Aorta (tissue), 5 donors: ENCODE results near the gene QRICH2. TPM values are rescaled to one million over a fixed set of nuclear protein-coding genes. Genes with fewer than 3 reads are reported as not detected.

Source experiments
- ATAC-seq: fragments of 200-7000 bp; cut with Tn5 transposase; one replicate; pipeline ENCODE4 v1.9.1; 2022; ENCODE audit warnings: moderate library complexity; ENCODE audit not compliant: low FRiP score
- DNase-seq, 2 donors: peaks; one replicate each; pipeline ENCODE4 v3.0.0-alpha.2; 2020
- H3K27ac ChIP-seq, 2 donors: one replicate each; pipeline ENCODE4 v1.5.1; 2013; ENCODE audit warnings: low read length in 2 of 2, mild to moderate bottlenecking in 2 of 2, moderate library complexity in 2 of 2, control low read depth in 1 of 2, inconsistent platforms in 1 of 2, low read depth in 1 of 2
- H3K27me3 ChIP-seq, 2 donors: one replicate each; pipeline ENCODE4 v1.6.1; 2013; ENCODE audit warnings: control low read depth in 1 of 2, low read length in 1 of 2, mild to moderate bottlenecking in 1 of 2, moderate library complexity in 1 of 2; ENCODE audit not compliant: insufficient read depth in 2 of 2, control insufficient read depth in 1 of 2
- H3K36me3 ChIP-seq, 2 donors: one replicate each; pipeline ENCODE4 v1.6.1; 2013; ENCODE audit warnings: control low read depth in 1 of 2, low read length in 1 of 2, mild to moderate bottlenecking in 1 of 2; ENCODE audit not compliant: insufficient read depth in 2 of 2, control insufficient read depth in 1 of 2
- H3K4me1 ChIP-seq, 2 donors: one replicate each; pipeline ENCODE4 v1.6.1; 2013; ENCODE audit warnings: low read length in 2 of 2, control low read depth in 1 of 2, mild to moderate bottlenecking in 1 of 2, moderate library complexity in 1 of 2; ENCODE audit not compliant: insufficient read depth in 2 of 2, control insufficient read depth in 1 of 2
- H3K4me3 ChIP-seq, 2 donors: one replicate each; pipeline ENCODE4 v1.5.1; 2013; ENCODE audit warnings: low read length in 2 of 2, control low read depth in 1 of 2, mild to moderate bottlenecking in 1 of 2
- H3K9me3 ChIP-seq: one replicate; pipeline ENCODE4 v1.6.1; 2013; ENCODE audit warnings: mild to moderate bottlenecking, low read length; ENCODE audit not compliant: control insufficient read depth
- WGBS, 2 donors: extraction: QIAGEN DNeasy Blood & Tissue Kit; methylation state at CpG; one replicate each; pipeline ENCODE4 v1.1.7; 2013; 5-methylcytosine and 5-hydroxymethylcytosine counted together
- intact Hi-C, 2 donors: fragments of 100-400 bp; cut with DNase I; formaldehyde crosslinking; loops; one replicate each; pipeline versions ENCODE4 v1.14.2 to v1.15.0; 2022
- polyA plus RNA-seq, 2 donors: library from polyadenylated mRNA; stranded (reverse); fragments of 200-250 nt; gene quantifications; one replicate each; pipeline ENCODE4 v1.2.3, GENCODE V29; 2013
- total RNA-seq, 2 donors: library from RNA; stranded (reverse); fragmentation: NEBNext Ultra II Directional; extraction: Animal tissue kit (Norgen Biotek cat#: 25700); gene quantifications; one replicate each; pipeline ENCODE4 v1.2.1, GENCODE V29; 2021
- donor health status: healthy with polysubstance abuse.
- donor health status: Bipolar disorder and iron deficiency.
- donor health status: DM: no; HTN: no; CAD: no.
- donor health status: DM: no; HTN: no; CAD: no.
- donor health status: DM: yes; HTN: yes; CAD: no.

The QRICH2 gene
- total and polyA plus RNA-seq, 4 donors: 1.4 to 12.8 (median 3.8) TPM

DNA sequence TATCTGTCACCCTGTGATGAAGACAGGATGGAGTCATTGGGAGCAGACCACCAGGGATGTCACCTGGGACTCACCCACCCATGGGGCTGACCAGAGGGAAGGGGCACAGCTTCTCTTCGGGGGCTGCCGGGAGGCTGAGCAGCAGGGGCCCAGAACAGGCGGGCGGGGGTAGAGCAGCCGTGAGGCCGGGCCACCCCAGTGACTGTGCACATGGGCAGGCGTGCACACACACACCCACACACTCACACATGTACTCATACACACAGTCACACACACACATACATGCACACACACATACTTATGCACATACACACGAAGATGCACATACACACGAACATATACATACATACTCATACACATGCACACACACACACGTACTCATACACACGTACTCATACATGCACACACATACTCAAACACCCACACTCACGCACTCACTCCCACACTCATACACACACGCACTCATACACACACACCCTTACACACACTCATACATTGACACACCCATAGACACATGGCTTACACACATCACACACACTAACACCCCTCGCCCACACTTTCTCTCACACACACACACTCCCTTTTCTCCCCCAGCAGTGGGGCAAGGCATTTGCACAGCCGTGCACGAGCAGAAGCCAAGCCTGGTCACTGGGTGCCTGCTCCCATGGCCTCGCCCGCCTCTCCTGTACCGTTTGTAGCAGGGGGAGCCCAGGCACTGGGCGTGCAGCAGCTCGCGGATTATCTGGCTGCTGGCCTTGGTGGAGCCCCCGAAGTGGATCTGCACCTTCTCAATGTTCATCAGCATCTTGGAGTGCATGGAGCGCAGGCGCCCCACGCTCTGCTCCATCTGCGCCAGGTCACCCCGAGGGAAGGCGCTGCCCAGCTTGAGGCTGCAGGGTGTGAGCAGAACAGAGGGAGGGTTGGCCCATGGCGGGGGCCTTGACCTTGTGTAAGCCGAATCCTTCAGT lies 30.5 kb downstream of the QRICH2 start:
- H3K27me3 ChIP-seq: no peaks in the 10 kb centered on the region
- no peak overlapping the region for H3K4me3 ChIP-seq
- WGBS, 2 donors: 92 to 93% methylated on average over 31 of the region's 31 CpGs
- DNase-seq (no peak), ATAC-seq (no peak)
- H3K36me3 ChIP-seq: no peaks in the 10 kb centered on the region
- H3K9me3 ChIP-seq: no peaks in the 10 kb centered on the region
- H3K27ac ChIP-seq: no peak overlapping the region
- intact Hi-C loops: loop anchor here (5.0 kb wide), 4 partner anchors 35 to 265 kb away; partner anchors contain the start of gene RNF157 (in 1 of the 2)
- H3K4me1 ChIP-seq: no peaks in the 10 kb centered on the region

DNA sequence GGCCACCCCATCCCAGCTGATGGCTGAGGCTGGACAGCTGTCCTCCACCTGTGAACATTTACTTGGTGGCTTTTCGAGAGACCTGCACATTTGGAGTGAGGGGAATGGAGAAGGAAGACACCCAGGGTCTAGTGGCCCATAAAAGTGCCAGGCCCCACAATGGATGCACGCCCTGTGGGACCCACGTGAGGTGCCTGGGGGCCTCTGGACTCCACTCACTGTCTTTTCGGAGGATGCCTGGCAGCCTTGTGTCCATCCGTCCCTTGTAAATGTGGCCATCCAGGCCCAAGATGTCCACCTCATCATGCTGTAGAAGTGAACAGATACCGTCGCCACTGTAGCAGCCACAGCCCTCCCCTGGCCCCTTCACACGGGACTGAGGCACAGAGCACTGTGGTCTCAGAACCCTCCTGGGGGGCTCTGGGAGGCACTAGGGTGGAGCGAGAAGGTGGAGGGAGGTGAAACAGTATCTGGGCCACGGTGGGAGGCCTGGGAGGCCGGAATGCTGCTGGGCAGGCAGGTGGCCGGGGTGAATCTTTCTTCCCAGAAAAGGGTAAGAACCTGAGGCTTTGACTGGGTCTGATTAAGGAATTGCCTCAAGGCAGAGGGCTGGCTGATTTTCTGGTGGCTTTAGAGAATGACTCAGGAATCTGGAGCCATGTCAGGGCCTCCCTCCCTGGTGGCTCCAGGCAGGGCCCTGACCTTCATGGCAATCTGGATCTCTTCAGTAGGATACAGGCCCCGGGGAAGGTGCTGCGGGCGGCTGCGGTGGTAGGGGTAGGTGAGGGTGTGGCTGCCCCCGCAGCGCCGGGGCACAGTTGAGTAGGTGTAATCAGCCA lies 31.4 kb downstream of the QRICH2 start:
- 90 to 92% methylated on average over 19 of the region's 19 CpGs for WGBS, 2 donors
- H3K27ac ChIP-seq: no peak overlapping the region

GRCh38 chr17:76276069-76276431 lies 32.0 kb downstream of the QRICH2 start:
- DNase-seq (no peak), ATAC-seq (no peak)
- Histone ChIP-seq H3K4me3 (no peak overlapping the region), H3K36me3 (no peaks in the 10 kb centered on the region), H3K9me3 (no peaks in the 10 kb centered on the region), H3K4me1 (no peaks in the 10 kb centered on the region), H3K27me3 (no peaks in the 10 kb centered on the region), H3K27ac (no peak overlapping the region)
- 86 to 88% methylated on average over 11 of the region's 11 CpGs for WGBS, 2 donors
- intact Hi-C loops: loop anchor here (5.0 kb wide), 4 partner anchors 34 to 264 kb away; partner anchors contain the start of gene RNF157 (in 1 of the 2)

More for the DNA sequence above, 31.4 kb downstream of the QRICH2 start:
- intact Hi-C loops: loop anchor here (5.0 kb wide), 4 partner anchors 34 to 264 kb away; partner anchors contain the start of gene RNF157 (in 1 of the 2)
- Histone ChIP-seq H3K4me3 (no peak overlapping the region), H3K36me3 (no peaks in the 10 kb centered on the region), H3K27me3 (no peaks in the 10 kb centered on the region), H3K4me1 (no peaks in the 10 kb centered on the region), H3K9me3 (no peaks in the 10 kb centered on the region)
- ATAC-seq (no peak), DNase-seq (no peak)

DNA sequence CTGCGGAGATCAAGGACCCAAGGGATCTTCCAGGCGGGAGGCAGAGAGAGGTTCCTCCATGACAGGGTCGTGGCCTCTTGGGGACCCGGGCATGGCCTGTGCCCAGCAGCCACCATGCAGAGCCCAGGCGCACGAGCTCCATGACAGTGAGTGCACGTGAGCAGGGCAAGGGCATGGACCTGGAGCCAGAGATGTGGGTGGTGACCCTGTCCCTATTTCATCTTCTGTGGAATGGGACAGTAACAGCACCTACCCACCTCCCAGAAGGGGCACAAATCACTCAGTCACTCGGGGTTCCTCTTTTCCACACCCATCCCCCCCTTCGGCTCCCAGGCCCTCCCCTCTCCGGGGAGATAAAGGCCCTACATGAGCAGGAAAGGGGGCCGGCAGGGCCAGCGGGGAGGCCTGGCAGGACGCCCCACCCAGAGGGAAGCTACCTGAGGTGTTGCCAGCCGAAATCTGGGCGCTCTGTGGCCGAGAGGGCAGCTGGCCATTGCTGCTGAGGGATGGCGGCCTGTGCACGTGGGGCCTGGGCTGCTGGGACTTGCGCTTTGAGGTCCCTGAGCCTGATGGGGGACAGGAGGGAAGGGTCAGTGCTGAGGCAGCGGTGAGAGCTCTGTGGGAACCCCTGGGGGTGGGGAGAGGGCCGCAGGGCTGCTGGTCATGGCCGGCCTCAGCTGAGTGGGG lies 32.6 kb downstream of the QRICH2 start:
- H3K9me3 ChIP-seq: no peaks in the 10 kb centered on the region
- intact Hi-C loops: loop anchor here (5.0 kb wide), 4 partner anchors 33 to 263 kb away; partner anchors contain the start of gene RNF157 (in 1 of the 2)
- no peaks in the 10 kb centered on the region for H3K4me1 ChIP-seq
- ATAC-seq (no peak), DNase-seq (no peak)
- H3K27me3 ChIP-seq: no peaks in the 10 kb centered on the region
- H3K27ac ChIP-seq: no peak overlapping the region
- H3K36me3 ChIP-seq: no peaks in the 10 kb centered on the region
- H3K4me3 ChIP-seq: no peak overlapping the region
- WGBS, 2 donors: 89 to 90% methylated on average over 22 of the region's 22 CpGs

GRCh38 chr17:76274112-76274956 lies 33.7 kb downstream of the QRICH2 start:
- H3K27ac ChIP-seq: no peak overlapping the region
- no peaks in the 10 kb centered on the region for H3K36me3 ChIP-seq
- intact Hi-C loops: no loop called here
- WGBS, 2 donors: 72 to 77% methylated on average over 21 of the region's 21 CpGs
- H3K4me3 ChIP-seq: no peak overlapping the region
- DNase-seq: no peak
- H3K9me3 ChIP-seq: no peaks in the 10 kb centered on the region
- H3K27me3 ChIP-seq: no peaks in the 10 kb centered on the region
- ATAC-seq: no peak
- H3K4me1 ChIP-seq: no peaks in the 10 kb centered on the region

DNA sequence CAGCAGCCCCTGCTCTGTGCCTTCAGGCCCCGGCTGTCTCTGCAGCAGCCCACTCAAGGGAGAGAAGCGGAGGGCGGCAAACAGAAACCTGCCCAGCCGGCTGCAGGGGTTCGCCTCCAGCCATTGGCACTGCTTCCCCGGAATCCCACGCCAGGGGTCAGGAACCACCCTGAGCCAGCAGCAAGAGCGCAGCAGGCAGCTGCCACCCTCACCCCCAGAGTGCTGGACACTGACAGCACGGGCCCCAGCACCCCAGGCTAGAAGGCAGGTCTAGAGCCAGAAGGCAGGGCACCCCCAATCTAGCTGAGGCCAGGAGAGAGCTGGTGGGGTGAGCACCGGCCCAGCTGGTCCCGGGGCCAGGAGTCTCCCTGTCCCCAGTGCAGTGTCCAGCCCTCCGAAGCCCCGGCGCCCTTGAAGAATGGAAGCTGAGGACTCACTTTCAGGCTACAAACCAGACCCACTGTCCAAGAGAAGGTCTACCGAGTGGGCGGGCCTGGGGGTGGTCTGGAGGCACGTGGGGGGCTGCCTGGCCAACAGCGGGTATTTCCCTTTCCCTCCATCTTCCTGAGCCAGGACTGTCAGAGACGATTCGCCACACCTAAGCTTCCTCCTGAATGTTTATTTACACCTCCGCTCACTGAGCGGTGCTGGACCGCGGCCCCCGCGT lies 34.5 kb downstream of the QRICH2 start:
- H3K27me3 ChIP-seq: no peaks in the 10 kb centered on the region
- intact Hi-C loops: no loop called here
- H3K36me3 ChIP-seq: no peaks in the 10 kb centered on the region
- ATAC-seq: peak; percentile 7
- H3K4me1 ChIP-seq: no peaks in the 10 kb centered on the region
- WGBS, 2 donors: 80 to 82% methylated on average over 25 to 26 of the region's 26 CpGs
- H3K4me3 ChIP-seq: no peak overlapping the region
- H3K9me3 ChIP-seq: no peaks in the 10 kb centered on the region
- no peak overlapping the region for H3K27ac ChIP-seq
- DNase-seq: no peak

DNA sequence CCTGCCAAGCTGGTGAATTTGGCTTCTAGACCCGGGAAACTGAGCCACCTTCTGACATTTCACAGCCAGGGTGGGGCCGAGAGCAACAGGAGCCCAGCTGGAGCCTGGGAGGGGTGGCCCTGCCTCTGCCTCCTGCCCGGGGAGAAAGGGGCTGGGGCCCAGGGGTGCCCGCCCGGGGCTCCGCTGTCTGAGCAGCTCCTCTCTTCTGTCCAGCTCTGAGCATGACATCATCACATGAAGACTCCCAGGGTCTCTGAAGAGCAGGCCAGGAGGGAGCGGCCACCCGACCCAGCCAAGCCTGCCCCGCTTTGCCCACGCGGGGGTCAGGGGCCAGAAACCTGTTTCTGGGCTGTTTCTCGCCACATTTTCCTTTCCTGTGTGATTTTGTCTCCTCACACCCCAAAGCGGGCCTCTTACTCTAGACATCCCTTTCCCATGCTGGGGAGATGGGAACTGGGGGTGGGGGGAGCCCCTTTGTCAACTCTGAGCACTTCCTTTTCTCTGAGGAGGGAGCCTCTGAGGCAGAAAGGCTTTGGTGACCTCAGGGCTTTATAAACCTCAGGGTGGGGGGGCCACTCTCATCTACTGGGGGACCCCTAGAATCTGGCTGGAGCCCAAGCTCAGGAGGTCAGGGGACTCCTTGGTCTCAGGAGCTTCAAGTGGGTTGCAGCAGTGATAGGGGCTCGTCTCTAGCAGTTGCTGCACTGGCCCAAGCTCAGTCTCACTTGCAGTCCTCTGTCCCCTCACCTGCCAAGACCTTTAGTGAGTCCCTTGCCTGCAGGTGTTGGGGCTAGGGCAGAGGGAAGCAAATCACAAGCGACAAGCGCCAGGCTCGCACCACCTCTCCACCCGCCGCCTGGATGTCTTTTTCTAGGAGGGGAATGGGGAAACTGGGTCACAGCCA lies 35.3 kb downstream of the QRICH2 start:
- H3K4me1 ChIP-seq: no peaks in the 10 kb centered on the region
- ATAC-seq (no peak), DNase-seq (no peak)
- H3K27ac ChIP-seq: no peak overlapping the region
- intact Hi-C loops: no loop called here
- no peaks in the 10 kb centered on the region for H3K27me3 ChIP-seq
- H3K4me3 ChIP-seq: no peak overlapping the region
- no peaks in the 10 kb centered on the region for H3K36me3 ChIP-seq
- H3K9me3 ChIP-seq: no peaks in the 10 kb centered on the region
- WGBS, 2 donors: 65 to 67% methylated on average over 19 of the region's 19 CpGs
